ENCODE data around the gene APCDD1. TPM values are rescaled to one million over a fixed set of nuclear protein-coding genes. Genes with fewer than 3 reads are reported as not detected.

APCDD1 gene
- total and polyA plus RNA-seq, 2 of the 13 experiments (the other 11 are each of a cell fraction or from before 2014, with no cell fraction given) = 2.1 to 8.6 TPM

GRCh38 chr18:10465174-10465939, 10.9 kb downstream of the APCDD1 start:
- CTCF ChIA-PET (ENCODE audit: low intra/inter-chr PET ratio, low total read pairs) = no interaction called here
- POLR2A ChIA-PET = no interaction called here
- 70% methylated on average over 9 of the region's 9 CpGs for WGBS (ENCODE audit: low lambda C conversion rate)
- DNase-seq (ENCODE audit: low spot score) (no peak), ATAC-seq (no peak), FAIRE-seq (no peak)
- no peak overlapping the region for H3K4me3 ChIP-seq (replicated peaks in 1 of 3; ENCODE audit: insufficient read depth in 1 of 3, low read depth in 2 of 3, low read length in 3 of 3)
- no peak overlapping the region for H3K27ac ChIP-seq (ENCODE audit: extremely low read length, insufficient read depth, low read length)
- intact Hi-C loops (cut with micrococcal nuclease; ENCODE audit: unreplicated experiment) (no loop called here), in situ Hi-C loops (cut with HindIII; ENCODE audit: extremely low pct_ligation_motif_present, low pct_unique_long_range_greater_than_20kb) (no loop called here)
- H3K27me3 ChIP-seq (ENCODE audit: control insufficient read depth in 1 of 2, insufficient read depth in 2 of 2, low read length in 2 of 2) = no peaks in the 10 kb centered on the region
- no peaks in the 10 kb centered on the region for H3K36me3 ChIP-seq (replicated peaks in 1 of 2; ENCODE audit: control insufficient read depth in 1 of 2, insufficient read depth in 2 of 2, low read length in 2 of 2)
- no peak overlapping the region for H3K4me2 ChIP-seq (ENCODE audit: low read depth, low read length)
- no TSS peak for BruUV-seq (replicated peaks)
- no peak overlapping the region for H3K9ac ChIP-seq (ENCODE audit: insufficient read depth, low read depth, low read length)
- H4K20me1 ChIP-seq (ENCODE audit: insufficient read depth, low read length) = no peaks in the 10 kb centered on the region
- no peaks in the 10 kb centered on the region for H3K79me2 ChIP-seq (ENCODE audit: insufficient read depth, low read length)
- no peaks in the 10 kb centered on the region for H3K9me3 ChIP-seq (ENCODE audit: low read length)
- H3K4me1 ChIP-seq (ENCODE audit: insufficient read depth, low read length) = peaks cover 50% of the 10 kb centered on the region
- H2AFZ ChIP-seq (ENCODE audit: low read length) = no peak overlapping the region
- TF ChIP-seq NFYB (CRISPR knock-in tag; IDR thresholded peaks at IDR 0.05) (no peak), SMARCE1 (IDR thresholded peaks at IDR 0.05; ENCODE audit: borderline replicate concordance) (no peak), JUND (CRISPR knock-in tag; IDR thresholded peaks at IDR 0.05) (no peak), ZBTB7A (CRISPR knock-in tag; IDR thresholded peaks at IDR 0.05) (no peak), JDP2 (CRISPR knock-in tag; IDR thresholded peaks at IDR 0.05; ENCODE audit: borderline replicate concordance) (no peak), GABPA (IDR thresholded peaks at IDR 0.05; ENCODE audit: low read depth, low read length) (no peak), GABPA (CRISPR knock-in tag; IDR thresholded peaks at IDR 0.05; ENCODE audit: low read depth) (no peak)
- TF ChIP-seq, protein P1, sequence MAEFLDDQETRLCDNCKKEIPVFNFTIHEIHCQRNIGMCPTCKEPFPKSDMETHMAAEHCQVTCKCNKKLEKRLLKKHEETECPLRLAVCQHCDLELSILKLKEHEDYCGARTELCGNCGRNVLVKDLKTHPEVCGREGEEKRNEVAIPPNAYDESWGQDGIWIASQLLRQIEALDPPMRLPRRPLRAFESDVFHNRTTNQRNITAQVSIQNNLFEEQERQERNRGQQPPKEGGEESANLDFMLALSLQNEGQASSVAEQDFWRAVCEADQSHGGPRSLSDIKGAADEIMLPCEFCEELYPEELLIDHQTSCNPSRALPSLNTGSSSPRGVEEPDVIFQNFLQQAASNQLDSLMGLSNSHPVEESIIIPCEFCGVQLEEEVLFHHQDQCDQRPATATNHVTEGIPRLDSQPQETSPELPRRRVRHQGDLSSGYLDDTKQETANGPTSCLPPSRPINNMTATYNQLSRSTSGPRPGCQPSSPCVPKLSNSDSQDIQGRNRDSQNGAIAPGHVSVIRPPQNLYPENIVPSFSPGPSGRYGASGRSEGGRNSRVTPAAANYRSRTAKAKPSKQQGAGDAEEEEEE (CRISPR knock-in tag; IDR thresholded peaks at IDR 0.05; ENCODE audit: borderline replicate concordance) = no peak
- TF ChIP-seq, protein P2, sequence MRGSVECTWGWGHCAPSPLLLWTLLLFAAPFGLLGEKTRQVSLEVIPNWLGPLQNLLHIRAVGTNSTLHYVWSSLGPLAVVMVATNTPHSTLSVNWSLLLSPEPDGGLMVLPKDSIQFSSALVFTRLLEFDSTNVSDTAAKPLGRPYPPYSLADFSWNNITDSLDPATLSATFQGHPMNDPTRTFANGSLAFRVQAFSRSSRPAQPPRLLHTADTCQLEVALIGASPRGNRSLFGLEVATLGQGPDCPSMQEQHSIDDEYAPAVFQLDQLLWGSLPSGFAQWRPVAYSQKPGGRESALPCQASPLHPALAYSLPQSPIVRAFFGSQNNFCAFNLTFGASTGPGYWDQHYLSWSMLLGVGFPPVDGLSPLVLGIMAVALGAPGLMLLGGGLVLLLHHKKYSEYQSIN (CRISPR knock-in tag; IDR thresholded peaks at IDR 0.05; ENCODE audit: borderline replicate concordance) = no peak
- TF ChIP-seq, protein P3, sequence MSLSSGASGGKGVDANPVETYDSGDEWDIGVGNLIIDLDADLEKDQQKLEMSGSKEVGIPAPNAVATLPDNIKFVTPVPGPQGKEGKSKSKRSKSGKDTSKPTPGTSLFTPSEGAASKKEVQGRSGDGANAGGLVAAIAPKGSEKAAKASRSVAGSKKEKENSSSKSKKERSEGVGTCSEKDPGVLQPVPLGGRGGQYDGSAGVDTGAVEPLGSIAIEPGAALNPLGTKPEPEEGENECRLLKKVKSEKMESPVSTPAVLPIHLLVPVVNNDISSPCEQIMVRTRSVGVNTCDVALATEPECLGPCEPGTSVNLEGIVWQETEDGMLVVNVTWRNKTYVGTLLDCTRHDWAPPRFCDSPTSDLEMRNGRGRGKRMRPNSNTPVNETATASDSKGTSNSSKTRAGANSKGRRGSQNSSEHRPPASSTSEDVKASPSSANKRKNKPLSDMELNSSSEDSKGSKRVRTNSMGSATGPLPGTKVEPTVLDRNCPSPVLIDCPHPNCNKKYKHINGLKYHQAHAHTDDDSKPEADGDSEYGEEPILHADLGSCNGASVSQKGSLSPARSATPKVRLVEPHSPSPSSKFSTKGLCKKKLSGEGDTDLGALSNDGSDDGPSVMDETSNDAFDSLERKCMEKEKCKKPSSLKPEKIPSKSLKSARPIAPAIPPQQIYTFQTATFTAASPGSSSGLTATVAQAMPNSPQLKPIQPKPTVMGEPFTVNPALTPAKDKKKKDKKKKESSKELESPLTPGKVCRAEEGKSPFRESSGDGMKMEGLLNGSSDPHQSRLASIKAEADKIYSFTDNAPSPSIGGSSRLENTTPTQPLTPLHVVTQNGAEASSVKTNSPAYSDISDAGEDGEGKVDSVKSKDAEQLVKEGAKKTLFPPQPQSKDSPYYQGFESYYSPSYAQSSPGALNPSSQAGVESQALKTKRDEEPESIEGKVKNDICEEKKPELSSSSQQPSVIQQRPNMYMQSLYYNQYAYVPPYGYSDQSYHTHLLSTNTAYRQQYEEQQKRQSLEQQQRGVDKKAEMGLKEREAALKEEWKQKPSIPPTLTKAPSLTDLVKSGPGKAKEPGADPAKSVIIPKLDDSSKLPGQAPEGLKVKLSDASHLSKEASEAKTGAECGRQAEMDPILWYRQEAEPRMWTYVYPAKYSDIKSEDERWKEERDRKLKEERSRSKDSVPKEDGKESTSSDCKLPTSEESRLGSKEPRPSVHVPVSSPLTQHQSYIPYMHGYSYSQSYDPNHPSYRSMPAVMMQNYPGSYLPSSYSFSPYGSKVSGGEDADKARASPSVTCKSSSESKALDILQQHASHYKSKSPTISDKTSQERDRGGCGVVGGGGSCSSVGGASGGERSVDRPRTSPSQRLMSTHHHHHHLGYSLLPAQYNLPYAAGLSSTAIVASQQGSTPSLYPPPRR (CRISPR knock-in tag; IDR thresholded peaks at IDR 0.05; ENCODE audit: borderline replicate concordance) = no peak
- TF ChIP-seq, protein P4, sequence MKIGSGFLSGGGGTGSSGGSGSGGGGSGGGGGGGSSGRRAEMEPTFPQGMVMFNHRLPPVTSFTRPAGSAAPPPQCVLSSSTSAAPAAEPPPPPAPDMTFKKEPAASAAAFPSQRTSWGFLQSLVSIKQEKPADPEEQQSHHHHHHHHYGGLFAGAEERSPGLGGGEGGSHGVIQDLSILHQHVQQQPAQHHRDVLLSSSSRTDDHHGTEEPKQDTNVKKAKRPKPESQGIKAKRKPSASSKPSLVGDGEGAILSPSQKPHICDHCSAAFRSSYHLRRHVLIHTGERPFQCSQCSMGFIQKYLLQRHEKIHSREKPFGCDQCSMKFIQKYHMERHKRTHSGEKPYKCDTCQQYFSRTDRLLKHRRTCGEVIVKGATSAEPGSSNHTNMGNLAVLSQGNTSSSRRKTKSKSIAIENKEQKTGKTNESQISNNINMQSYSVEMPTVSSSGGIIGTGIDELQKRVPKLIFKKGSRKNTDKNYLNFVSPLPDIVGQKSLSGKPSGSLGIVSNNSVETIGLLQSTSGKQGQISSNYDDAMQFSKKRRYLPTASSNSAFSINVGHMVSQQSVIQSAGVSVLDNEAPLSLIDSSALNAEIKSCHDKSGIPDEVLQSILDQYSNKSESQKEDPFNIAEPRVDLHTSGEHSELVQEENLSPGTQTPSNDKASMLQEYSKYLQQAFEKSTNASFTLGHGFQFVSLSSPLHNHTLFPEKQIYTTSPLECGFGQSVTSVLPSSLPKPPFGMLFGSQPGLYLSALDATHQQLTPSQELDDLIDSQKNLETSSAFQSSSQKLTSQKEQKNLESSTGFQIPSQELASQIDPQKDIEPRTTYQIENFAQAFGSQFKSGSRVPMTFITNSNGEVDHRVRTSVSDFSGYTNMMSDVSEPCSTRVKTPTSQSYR (CRISPR knock-in tag; IDR thresholded peaks at IDR 0.05; ENCODE audit: borderline replicate concordance) = no peak

Data from HepG2 (cell line).